Measurements from ENCODE around the gene TRIM67.
"Not testable (repeated sequence)": the region's sequence is repeated elsewhere in the genome, so short reads cannot be mapped to it uniquely, and the experiment has no call there.

Gene TRIM67

DNA sequence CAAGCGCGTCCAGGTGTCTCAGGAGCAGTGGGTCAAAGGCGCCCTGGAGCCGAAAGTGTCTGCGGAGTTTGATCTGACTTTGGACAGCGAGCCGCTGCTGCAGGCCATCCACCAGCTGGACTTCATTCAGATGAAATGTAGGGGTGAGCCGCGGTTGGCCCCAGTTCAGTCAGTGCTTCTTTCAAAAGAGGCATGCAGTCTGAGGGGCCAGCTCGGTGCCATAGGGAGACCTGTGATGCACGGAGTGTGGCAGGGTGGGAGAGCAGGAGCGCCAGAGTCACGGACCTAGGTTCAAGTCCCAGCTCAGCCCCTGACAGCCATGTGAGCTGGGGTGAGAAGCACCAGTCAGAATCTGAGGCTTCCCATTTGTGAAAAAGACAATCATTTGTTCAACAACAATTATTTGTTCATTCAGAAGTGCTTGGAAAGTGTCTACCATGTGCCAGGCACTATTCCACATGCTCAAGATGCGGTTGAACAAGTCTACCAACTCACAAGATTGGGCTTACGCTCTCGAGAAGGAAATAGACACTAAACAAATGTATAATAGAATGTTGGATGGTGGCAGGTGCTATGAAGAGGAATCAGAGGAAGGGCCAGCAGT, 39.6 kb downstream of the TRIM67 start:
- no peak overlapping the region for H3K4me3 Mint-ChIP-seq
- peaks cover 8% of the 10 kb centered on the region for H3K4me1 Mint-ChIP-seq
- no peak for ATAC-seq
- H3K27ac Mint-ChIP-seq: no peak overlapping the region
- H3K27me3 Mint-ChIP-seq: peaks cover 19% of the 10 kb centered on the region
- H3K9me3 Mint-ChIP-seq: no peaks in the 10 kb centered on the region
- no peaks in the 10 kb centered on the region for H3K36me3 Mint-ChIP-seq

DNA sequence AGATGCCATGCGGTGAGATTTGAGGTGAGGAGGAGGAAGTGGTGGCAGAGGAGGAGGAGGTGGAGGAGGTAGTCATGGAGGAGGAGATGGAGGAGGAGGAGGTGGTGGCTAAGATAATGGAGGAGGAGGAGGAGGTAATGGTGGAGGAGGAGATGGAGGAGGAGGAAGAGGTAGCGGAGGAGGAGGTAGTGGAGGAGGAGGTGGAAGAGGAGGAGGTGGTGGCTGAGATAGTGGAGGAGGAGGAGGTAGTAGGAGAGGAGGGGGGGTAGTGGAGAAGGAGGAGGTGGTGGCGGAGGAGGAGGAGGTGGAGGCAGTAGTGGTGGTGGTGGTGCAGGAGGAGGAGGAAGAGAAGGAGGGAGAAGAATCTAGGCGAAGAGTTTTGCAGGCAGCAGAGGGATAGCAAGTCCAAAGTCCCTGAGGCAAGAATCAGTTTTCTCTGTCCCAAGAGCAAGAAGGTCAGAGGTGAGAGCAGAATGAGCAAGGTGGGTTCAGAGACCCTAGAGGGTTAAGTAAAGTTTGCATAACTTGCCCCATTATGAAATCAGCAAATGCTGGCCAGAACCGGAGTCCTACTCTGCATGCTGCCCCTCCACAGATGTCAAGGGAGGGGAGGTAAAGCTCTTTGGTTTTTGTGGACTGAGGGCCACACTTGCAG, 40.2 kb downstream of the TRIM67 start:
- no peak overlapping the region for H3K4me3 Mint-ChIP-seq
- ATAC-seq: no peak
- no peak overlapping the region for H3K27ac Mint-ChIP-seq
- H3K4me1 Mint-ChIP-seq: peaks cover 8% of the 10 kb centered on the region
- H3K9me3 Mint-ChIP-seq: no peaks in the 10 kb centered on the region
- H3K27me3 Mint-ChIP-seq: peaks cover 19% of the 10 kb centered on the region
- H3K36me3 Mint-ChIP-seq: no peaks in the 10 kb centered on the region

DNA sequence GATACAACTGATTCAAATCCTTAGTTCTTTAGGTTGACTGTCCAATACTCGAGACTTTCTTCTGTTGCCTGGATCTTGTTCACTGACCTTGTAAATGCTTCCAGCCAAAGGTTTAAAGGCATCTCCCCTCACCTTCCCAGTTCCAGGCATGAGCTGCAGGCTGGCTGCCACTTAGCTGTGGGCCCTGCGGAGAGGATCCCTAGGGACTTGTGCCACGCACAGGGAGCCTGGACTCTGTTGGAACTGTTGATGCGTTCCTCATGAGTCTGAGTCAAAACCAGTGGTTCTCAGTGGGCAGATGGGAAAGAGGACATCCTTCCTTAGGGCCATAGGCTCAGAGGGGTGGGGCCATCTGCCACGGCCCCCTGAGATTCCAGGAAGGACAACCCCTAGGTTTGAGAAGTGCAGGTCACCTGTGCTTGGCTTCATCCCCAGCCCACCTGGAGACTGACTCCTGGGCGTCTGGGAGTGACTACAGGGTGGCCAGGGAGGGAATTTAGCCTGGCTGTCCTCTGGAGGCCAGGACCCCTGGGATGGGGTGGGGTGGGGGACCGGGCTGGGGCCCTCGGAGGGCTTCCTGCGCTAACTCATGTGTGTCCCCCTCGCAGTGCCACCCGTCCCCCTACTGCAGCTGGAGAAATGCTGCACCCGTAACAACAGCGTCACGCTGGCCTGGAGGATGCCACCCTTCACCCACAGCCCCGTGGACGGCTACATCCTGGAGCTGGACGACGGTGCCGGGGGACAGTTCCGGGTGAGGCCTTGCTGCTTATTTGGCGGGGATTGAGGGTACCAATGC, 41.6 kb downstream of the TRIM67 start:
- ATAC-seq: no peak
- Mint-ChIP-seq H3K4me3 (no peak overlapping the region), H3K9me3 (no peaks in the 10 kb centered on the region), H3K36me3 (no peaks in the 10 kb centered on the region), H3K4me1 (peaks cover 8% of the 10 kb centered on the region), H3K27ac (no peak overlapping the region), H3K27me3 (peaks cover 19% of the 10 kb centered on the region)

DNA sequence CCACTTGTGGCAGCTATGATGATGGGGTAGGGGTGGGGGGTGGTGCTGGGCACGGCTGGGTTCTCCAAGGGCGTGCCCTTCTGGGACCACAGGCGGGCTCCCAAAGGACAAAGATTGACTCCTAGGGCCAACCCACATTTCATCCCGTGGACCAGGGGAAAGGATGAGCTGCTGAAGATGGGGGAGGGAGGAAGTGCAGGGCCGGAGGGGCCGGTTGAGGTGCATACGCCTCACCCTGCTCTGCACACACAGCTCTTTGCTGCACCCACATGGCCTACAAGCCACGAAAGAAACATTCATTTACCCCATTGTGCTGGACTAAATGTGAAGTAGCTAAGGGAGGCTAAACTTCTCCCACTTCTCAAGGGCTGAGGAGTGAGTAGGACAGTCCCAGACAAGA, 45.0 kb downstream of the TRIM67 start:
- Mint-ChIP-seq H3K27ac (no peak overlapping the region), H3K27me3 (peaks cover 4% of the 10 kb centered on the region), H3K4me1 (peaks cover 13% of the 10 kb centered on the region), H3K4me3 (no peak overlapping the region), H3K9me3 (no peaks in the 10 kb centered on the region), H3K36me3 (no peaks in the 10 kb centered on the region)
- no peak for ATAC-seq

DNA sequence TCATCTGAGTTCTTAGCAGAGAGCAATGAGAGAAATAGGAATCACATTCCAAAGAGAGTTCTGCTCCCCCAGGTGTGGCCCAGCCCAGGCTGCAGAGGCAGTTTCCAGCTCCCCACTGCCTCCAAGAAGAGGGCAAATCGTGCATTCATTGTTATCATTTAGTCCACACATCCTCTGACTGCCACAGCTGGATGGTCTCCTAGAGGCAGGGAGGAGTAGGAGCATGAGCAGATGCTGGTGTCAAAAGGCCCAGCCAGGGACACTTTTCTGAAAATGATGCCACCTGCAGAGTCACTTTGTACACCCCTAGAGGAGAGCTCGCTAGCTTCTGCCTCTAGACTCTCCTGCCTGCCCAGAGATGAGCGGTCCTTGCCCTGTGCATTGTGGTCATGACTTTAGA, 45.6 kb downstream of the TRIM67 start:
- Mint-ChIP-seq H3K9me3 (no peaks in the 10 kb centered on the region), H3K4me1 (peaks cover 14% of the 10 kb centered on the region), H3K4me3 (no peak overlapping the region), H3K27ac (no peak overlapping the region), H3K27me3 (no peaks in the 10 kb centered on the region), H3K36me3 (no peaks in the 10 kb centered on the region)
- ATAC-seq: no peak

DNA sequence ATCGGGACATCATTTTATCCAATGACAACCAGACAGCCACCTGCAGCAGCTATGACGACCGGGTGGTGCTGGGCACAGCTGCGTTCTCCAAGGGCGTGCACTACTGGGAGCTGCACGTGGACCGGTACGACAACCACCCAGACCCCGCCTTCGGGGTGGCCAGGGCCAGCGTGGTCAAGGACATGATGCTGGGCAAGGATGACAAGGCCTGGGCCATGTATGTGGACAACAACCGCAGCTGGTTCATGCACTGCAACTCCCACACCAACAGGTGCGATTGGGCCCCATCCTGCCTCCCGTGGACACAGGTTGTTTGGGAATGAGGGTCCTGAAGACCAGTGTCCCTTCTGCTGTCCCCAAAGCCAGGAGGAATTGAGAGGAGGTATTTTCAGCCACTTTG, 47.1 kb downstream of the TRIM67 start:
- Mint-ChIP-seq H3K36me3 (no peaks in the 10 kb centered on the region), H3K4me3 (no peak overlapping the region), H3K27ac (no peak overlapping the region), H3K9me3 (no peaks in the 10 kb centered on the region), H3K4me1 (peaks cover 17% of the 10 kb centered on the region), H3K27me3 (no peaks in the 10 kb centered on the region)
- no peak for ATAC-seq

DNA sequence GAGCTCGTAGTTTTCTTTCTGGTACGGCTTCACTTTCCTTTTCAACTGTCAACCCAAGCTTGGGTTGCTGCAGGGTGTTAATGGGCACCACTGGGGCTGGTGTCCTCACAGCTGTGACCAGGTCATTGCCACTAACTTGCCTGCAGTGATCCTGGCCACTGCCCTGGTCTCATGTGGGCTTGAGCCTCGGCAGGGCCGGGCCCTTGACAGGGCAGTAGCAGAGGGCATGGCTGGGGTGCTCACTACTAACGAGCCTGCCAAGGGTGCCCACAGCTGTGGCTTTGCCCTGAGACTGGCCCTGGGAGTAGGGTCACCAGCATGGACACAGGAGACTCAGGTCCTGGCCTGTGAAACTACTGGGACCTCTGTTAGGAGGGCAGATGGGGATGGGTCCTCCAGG, 47.7 kb downstream of the TRIM67 start:
- no peaks in the 10 kb centered on the region for H3K36me3 Mint-ChIP-seq
- H3K9me3 Mint-ChIP-seq: no peaks in the 10 kb centered on the region
- no peak overlapping the region for H3K27ac Mint-ChIP-seq
- no peak for ATAC-seq
- H3K27me3 Mint-ChIP-seq: no peaks in the 10 kb centered on the region
- H3K4me3 Mint-ChIP-seq: no peak overlapping the region
- H3K4me1 Mint-ChIP-seq: peaks cover 20% of the 10 kb centered on the region

DNA sequence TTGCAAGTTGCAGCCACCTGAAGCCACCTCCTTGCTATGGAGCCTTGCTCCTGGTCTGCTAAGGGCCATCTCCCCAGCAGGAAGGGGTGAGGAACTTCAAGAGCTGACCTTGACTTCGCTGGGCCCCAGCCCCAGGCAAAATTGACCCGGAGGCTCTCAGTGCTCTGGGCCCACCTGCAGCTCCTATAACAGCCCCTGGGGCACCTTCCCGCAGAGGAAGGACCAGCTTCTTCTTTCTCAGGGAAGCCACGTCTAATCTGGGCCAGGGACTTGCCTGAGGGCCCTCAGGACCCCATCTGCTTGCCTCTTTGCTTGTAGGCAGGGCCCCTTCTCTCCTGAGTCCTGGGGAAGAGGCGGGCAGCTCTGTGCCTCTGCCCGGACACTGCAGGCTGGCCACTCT, 48.3 kb downstream of the TRIM67 start:
- Mint-ChIP-seq H3K9me3 (no peaks in the 10 kb centered on the region), H3K27ac (no peak overlapping the region), H3K27me3 (no peaks in the 10 kb centered on the region), H3K4me3 (no peak overlapping the region), H3K4me1 (peaks cover 25% of the 10 kb centered on the region), H3K36me3 (no peaks in the 10 kb centered on the region)
- ATAC-seq: no peak

DNA sequence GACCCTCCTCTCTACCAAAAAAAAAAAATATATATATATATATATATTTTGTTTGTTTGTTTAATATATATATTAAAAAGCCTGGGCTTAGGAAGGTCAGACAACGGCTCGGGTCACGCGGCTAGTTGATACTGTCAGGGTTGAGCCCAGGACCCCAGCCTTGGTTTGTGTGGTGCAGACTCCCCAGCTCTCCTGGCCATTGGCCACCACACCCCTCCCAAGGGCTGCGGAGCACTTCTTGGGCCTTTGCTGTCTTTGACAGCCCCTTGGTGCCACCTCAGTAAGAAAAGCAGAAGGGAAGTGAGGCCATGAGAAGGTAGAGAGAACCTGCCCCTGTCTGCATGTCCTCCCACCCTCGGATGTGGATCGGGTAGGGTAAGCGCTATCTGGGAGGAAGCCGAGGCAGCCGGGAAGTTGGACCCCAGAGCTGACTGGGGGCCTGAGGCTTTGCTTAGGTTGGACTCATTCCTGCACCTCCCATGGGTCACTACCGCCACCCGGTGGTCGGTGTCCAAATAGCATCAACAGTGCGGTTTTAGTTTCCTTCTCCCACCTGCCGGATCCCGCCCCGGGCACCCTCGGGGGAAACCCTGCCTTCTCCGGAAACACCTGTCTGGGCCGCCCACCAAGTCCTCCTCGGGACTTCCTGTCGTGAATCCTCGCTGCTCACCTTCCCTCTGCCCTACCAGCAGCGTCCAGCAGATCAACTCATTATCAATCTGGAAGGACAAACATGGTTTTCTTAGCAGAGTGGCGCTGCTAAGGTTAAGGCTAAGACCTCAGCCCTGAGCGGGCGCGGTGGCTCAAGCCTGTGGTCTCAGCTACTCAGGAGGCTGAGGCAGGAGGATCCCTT, 49.4 kb downstream of the TRIM67 start:
- H3K4me3 Mint-ChIP-seq: peak overlapping the region; percentile 73
- H3K27ac Mint-ChIP-seq: peak overlapping the region; percentile 66
- no peaks in the 10 kb centered on the region for H3K9me3 Mint-ChIP-seq
- no peaks in the 10 kb centered on the region for H3K36me3 Mint-ChIP-seq
- ATAC-seq: peak; percentile 86
- H3K4me1 Mint-ChIP-seq: peaks cover 36% of the 10 kb centered on the region
- no peaks in the 10 kb centered on the region for H3K27me3 Mint-ChIP-seq

DNA sequence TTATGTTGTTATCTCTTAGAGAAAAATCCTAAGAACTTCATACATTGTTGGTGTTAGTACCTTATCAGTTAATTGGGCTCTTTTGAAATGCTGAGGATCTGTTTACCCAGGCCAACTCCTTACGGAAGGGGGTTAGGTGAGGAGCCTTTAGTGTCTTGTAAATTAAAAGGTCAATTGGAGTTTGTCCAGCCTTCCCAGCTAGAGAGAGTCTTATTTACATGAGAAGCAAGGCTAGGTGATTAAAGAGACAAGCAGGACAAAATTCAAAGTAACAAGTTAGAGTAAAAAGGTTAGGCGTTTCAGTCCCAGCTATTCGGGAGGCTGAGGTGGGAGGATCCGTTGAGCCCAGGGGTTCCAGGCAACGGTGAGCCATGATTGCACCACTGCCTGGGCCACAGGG, 50.4 kb downstream of the TRIM67 start:
- Mint-ChIP-seq H3K4me1 (peaks cover 46% of the 10 kb centered on the region), H3K27ac (peak overlapping the region; percentile 66)
- H3K36me3 Mint-ChIP-seq, H3K27me3 Mint-ChIP-seq, H3K4me3 Mint-ChIP-seq, ATAC-seq, H3K9me3 Mint-ChIP-seq: not testable (repeated sequence)

DNA sequence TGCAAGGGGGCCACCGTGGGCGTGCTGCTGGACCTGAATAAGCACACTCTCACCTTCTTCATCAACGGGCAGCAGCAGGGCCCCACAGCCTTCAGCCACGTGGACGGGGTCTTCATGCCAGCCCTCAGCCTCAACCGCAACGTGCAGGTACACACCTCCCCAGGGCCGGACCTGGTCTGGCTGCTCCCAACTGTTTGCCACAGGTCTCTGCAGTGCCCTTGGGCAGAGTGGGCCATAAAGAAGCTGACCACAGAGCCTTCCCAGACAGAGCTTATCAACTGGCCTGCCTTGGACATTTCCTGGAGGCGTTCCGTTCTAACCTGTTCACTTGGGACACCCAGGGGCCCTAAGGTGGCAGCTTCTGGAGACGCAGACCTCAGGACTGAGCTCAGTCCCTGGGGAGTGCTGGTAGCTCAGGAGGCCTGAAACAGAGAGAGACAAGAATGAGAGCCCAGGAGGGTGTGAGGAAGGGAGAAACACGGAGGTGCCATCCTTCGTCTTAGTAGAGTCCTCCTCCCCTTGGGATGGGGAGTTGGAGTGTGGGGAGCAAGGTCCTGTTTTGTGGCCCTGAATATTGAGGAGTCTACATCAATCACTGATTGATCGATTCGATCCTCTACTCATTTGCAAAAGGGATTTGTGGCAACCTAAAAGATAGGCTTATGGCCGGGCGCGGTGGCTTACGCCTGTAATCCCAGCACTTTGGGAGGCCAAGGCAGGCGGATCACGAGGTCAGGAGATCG, 52.1 kb downstream of the TRIM67 start:
- H3K9me3 Mint-ChIP-seq: no peaks in the 10 kb centered on the region
- no peak overlapping the region for H3K4me3 Mint-ChIP-seq
- peaks cover 46% of the 10 kb centered on the region for H3K4me1 Mint-ChIP-seq
- peak overlapping the region; percentile 57 for H3K27ac Mint-ChIP-seq
- H3K36me3 Mint-ChIP-seq: no peaks in the 10 kb centered on the region
- ATAC-seq: no peak
- no peaks in the 10 kb centered on the region for H3K27me3 Mint-ChIP-seq

DNA sequence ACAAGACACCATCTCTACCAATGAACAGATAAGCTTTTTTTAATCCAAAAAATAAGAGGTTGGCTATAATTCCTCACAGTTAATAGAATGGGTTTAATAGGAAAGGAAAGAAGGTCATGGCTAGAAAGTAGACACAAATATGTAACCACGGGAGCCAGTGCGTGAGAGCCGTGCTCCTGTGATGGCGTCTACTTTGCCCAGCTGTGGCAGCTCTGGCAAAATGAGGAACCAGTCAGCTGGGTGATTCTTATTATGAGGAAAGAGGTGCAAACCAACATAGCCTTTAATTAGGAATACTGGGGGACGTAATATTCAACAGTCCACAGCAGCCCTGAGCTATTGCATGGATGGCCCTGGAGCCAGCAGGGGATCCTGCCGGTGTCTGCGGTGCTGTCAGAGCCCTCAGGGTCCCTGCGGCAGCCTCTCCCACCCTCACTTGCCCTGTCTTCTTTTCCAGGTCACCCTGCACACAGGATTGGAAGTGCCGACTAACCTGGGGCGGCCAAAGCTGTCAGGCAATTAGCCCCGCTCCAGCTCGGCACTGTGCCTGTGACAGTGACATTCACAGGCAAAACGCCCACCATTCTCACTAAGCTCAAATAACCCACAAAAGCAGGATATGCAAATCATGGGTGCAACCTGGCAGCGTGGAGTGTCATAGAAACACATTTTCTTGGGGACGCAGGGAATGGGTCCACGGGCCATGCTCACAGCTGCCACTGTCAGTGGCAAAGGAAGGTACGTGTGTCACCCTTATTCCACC, 53.2 kb downstream of the TRIM67 start:
- H3K9me3 Mint-ChIP-seq: no peaks in the 10 kb centered on the region
- H3K27ac Mint-ChIP-seq: peak overlapping the region; percentile 57
- H3K36me3 Mint-ChIP-seq: no peaks in the 10 kb centered on the region
- peaks cover 46% of the 10 kb centered on the region for H3K4me1 Mint-ChIP-seq
- H3K4me3 Mint-ChIP-seq: peak overlapping the region; percentile 32
- peak; percentile 78 for ATAC-seq
- no peaks in the 10 kb centered on the region for H3K27me3 Mint-ChIP-seq

DNA sequence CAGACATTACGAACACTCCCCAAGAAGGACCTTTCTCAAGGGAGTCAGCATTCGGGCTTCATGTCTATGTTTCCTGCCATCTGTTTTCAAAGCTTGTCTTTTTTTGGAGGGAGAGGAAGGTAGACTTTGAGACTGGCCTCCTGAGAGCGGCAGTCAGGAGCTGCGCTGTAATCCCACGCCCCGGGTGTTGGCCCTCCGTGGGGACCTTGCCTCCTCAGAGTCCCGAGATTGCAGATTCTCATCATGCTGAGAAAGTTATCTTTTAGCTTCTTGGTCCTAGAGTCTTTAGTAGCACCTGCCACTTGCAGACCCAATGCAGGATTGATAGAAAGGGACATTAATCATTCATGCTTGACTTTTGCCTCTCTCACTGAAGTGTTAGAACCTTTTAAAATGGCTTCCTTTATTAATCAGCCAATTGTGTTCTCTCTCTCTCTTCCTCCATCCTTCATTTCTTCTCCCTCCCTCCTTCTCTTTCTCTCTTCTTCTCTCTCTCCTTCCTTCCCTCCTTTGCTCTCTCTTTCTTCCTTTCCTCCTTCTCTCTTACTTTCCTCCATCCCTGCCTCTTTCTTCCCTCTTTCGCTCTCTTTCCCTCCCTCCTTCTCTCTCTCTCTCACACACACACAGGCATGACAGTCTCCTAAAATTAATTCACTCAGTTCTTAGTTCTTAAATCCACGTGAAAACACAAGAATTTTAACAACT, 54.0 kb downstream of the TRIM67 start:
- Mint-ChIP-seq H3K27me3 (no peaks in the 10 kb centered on the region), H3K4me1 (peaks cover 46% of the 10 kb centered on the region), H3K4me3 (peak overlapping the region; percentile 32), H3K9me3 (no peaks in the 10 kb centered on the region), H3K36me3 (no peaks in the 10 kb centered on the region), H3K27ac (peak overlapping the region; percentile 57)
- ATAC-seq: no peak

DNA sequence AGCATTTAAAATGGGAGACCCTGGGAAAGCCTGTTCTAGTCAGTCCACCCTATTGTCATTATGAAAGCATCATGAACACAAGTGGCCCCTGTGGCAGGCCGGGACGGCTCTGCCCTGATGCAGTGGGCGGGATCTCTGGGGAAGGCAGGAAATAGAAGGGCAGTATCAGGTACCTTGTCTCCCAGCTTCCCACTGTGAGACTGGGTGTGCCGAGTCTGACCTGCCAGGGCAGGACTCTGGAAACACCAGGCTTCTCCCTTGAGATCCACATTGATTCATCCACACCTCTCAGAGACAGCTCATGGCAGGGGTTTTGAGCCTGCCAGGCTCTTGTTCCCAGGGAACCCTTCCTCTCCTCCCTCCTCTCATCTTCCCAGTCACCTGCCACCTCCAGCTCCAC, 54.6 kb downstream of the TRIM67 start:
- Mint-ChIP-seq H3K4me3 (no peak overlapping the region), H3K27me3 (no peaks in the 10 kb centered on the region), H3K4me1 (peaks cover 40% of the 10 kb centered on the region), H3K9me3 (no peaks in the 10 kb centered on the region), H3K27ac (peak overlapping the region; percentile 57), H3K36me3 (no peaks in the 10 kb centered on the region)
- ATAC-seq: no peak
